Measurements from ENCODE around the gene NEURL1.

GRCh38 chr10:103595933-103596726, 102.6 kb downstream of the NEURL1 start:
- TF ChIP-seq NRF1 (conservative IDR thresholded peaks at IDR 0.05; ENCODE audit: low read depth, low read length), result no peak
- no peak for TF ChIP-seq CTCF (IDR thresholded peaks at IDR 0.05 in 2 of 3, conservative IDR thresholded peaks at IDR 0.05 in 1 of 3; ENCODE audit: control insufficient read depth in 2 of 3, extremely low read depth in 1 of 3, insufficient read depth in 1 of 3, low read depth in 3 of 3, low read length in 3 of 3)
- no peak for TF ChIP-seq CUX1 (IDR thresholded peaks at IDR 0.05; ENCODE audit: insufficient replicate concordance, low read depth, low read length)
- no peak for TF ChIP-seq POLR2A (IDR thresholded peaks at IDR 0.05; ENCODE audit: low read depth, low read length)
- no peak for TF ChIP-seq EZH2 (IDR thresholded peaks at IDR 0.05; ENCODE audit: borderline replicate concordance, control insufficient read depth, low read depth, low read length)
- no peak for TF ChIP-seq YY1 (IDR thresholded peaks at IDR 0.05; ENCODE audit: low read depth, low read length)
- TF ChIP-seq SUZ12 (IDR thresholded peaks at IDR 0.05; ENCODE audit: unreplicated experiment), result no peak
- no peak for TF ChIP-seq NR2C2 (IDR thresholded peaks at IDR 0.05; ENCODE audit: borderline replicate concordance, control insufficient read depth, insufficient read length, low read depth)
- TF ChIP-seq EP300 (IDR thresholded peaks at IDR 0.05; ENCODE audit: borderline replicate concordance in 1 of 2, control insufficient read depth in 1 of 2, low read depth in 2 of 2, low read length in 2 of 2), result no peak
- TF ChIP-seq FOXK2 (IDR thresholded peaks at IDR 0.05), result no peak

All from GM12878 (cell line).